Kidney epithelial cell (primary cell): ENCODE data around the gene NSG2. TPM values are rescaled to one million over a fixed set of nuclear protein-coding genes. Genes with fewer than 3 reads are reported as not detected.

Experiments used
- DNase-seq: peaks from one replicate; pipeline ENCODE4 v3.0.0-alpha.2; 2010; ENCODE audit warnings: low read depth
- H3K27me3 ChIP-seq: 2 replicates; pipeline ENCODE4 v1.6.0; 2011; ENCODE audit warnings: low read length; ENCODE audit not compliant: control insufficient read depth, insufficient read depth
- H3K36me3 ChIP-seq: 2 replicates; pipeline ENCODE4 v1.5.1; 2011; ENCODE audit warnings: low read length; ENCODE audit not compliant: control insufficient read depth, insufficient read depth
- H3K4me3 ChIP-seq: 2 replicates; pipeline ENCODE4 v1.5.1; 2011; ENCODE audit warnings: low read depth, mild to moderate bottlenecking, control low read depth, low read length
- CTCF ChIP-seq: IDR thresholded peaks from 2 replicates; pipeline ENCODE4 v1.5.1; 2011; ENCODE audit warnings: mild to moderate bottlenecking, moderate library complexity, low read length, control low read depth, inconsistent platforms; ENCODE audit not compliant: insufficient read depth, poor library complexity, severe bottlenecking
- total RNA-seq: library from RNA; depleted of rRNA; stranded (reverse); fragments of >200 nt; gene quantifications from 2 replicates; pipeline ENCODE4 v1.2.3, GENCODE V29; 2015

Gene NSG2
- total RNA-seq, 1 donor from 2014 or later, result not detected

- Histone ChIP-seq H3K4me3 (no peak overlapping the region), H3K27me3 (no peaks in the 10 kb centered on the region), H3K36me3 (no peaks in the 10 kb centered on the region)
- no peak for DNase-seq
- no peak for TF ChIP-seq CTCF
Measured at GRCh38 chr5:174110310-174110709, 64.8 kb downstream of the NSG2 start.

DNA sequence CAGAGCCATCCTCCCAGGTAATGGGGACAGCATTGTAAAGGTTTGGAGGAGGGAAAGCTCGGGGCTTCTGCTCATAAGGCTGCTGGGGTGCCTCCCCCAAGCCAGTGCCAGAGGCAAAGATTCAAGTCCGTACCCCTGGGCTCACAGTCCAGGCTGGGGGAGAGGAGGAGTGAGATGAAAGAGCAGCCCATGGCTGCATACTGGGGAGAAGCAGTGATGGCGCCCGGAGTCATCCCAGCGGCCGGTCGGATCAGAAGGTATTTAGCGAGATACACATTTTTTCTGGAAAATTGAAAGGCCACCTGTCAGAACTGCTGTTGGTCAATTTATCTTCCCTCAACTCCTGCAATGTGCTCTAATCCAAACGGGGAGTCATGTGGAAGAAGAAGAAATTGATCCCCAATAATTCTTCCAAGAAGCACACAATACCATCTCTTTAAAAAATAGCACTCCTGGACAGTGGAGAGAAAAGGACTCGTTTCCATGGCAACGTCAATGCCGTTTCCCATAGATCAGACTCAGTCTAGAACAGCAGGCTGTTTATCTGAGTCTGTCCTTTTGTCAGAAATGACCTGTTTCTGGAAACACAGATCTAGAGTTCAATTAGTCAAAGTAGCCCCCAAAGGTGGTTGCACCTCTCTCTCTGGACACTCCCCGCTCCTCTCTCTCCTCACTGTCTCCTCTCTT lies 65.9 kb downstream of the NSG2 start:
- no peak for DNase-seq
- no peak overlapping the region for H3K4me3 ChIP-seq
- H3K27me3 ChIP-seq, result no peaks in the 10 kb centered on the region
- no peaks in the 10 kb centered on the region for H3K36me3 ChIP-seq
- TF ChIP-seq CTCF, result no peak

DNA sequence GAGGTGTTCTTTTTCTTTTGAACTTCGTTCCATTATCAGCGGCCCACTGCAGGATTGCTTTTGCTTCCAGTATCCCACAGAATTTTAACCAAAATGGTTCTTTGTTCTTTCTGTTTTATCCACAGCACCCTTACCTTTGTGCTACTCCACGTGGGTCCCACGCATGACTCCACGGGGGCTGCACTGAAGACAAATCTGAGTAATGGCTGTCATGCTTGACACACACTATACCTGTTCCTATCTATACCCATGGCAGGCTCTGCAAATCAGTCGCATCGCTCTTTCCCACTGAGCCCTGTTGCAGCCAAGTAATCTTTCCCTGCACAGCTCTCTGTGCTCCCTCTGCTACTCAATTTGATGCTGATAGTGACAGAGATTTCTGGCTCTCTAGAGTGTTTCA lies 69.7 kb downstream of the NSG2 start:
- no peaks in the 10 kb centered on the region for H3K27me3 ChIP-seq
- TF ChIP-seq CTCF, result no peak
- no peak for DNase-seq
- no peaks in the 10 kb centered on the region for H3K36me3 ChIP-seq
- H3K4me3 ChIP-seq, result no peak overlapping the region

DNA sequence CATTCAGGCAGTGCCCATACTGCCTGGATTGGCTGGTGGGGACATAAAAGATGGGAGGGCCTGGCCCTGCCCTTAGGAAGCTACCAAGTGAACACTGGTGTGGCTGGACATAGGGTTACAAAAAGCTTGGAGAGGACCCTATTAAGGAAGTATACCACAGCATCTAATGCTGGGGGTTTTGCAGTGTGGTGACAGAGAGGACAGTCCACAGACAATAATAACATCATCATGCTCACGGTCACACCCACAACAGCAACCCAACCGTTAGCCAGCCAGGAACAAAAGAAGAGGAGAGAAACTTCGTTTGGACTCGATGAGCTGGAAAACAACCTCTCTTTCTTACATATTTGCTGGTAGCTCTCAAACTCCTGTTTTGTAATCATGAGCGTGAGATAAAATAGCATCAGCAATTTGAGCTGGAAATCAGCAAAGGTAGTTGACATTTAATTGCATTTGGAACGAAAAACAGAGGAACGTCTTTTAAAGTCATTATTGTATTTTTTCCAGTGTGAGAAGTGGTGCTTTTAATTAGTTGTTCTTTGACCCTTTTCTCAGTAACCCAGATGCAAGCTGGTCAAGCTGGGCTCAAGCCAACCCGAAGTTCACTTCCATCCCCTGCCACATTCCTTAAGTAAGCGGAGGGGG lies 73.4 kb downstream of the NSG2 start:
- Histone ChIP-seq H3K4me3 (no peak overlapping the region), H3K36me3 (no peaks in the 10 kb centered on the region), H3K27me3 (no peaks in the 10 kb centered on the region)
- TF ChIP-seq CTCF, result no peak
- DNase-seq, result no peak

GRCh38 chr5:174119468-174119881 lies 74.0 kb downstream of the NSG2 start:
- Histone ChIP-seq H3K4me3 (no peak overlapping the region), H3K36me3 (no peaks in the 10 kb centered on the region), H3K27me3 (no peaks in the 10 kb centered on the region)
- no peak for TF ChIP-seq CTCF
- DNase-seq, result no peak
